HG03139 (cell line): ENCODE results near the gene CCDC116.
"Not testable (repeated sequence)": the region's sequence is repeated elsewhere in the genome, so short reads cannot be mapped to it uniquely, and the experiment has no call there.

Experiments
- ATAC-seq: cut with Tn5 transposase; IDR thresholded peaks from one replicate; pipeline ENCODE4 v1.9.1; 2021; ENCODE audit not compliant: unreplicated experiment

Gene CCDC116

DNA sequence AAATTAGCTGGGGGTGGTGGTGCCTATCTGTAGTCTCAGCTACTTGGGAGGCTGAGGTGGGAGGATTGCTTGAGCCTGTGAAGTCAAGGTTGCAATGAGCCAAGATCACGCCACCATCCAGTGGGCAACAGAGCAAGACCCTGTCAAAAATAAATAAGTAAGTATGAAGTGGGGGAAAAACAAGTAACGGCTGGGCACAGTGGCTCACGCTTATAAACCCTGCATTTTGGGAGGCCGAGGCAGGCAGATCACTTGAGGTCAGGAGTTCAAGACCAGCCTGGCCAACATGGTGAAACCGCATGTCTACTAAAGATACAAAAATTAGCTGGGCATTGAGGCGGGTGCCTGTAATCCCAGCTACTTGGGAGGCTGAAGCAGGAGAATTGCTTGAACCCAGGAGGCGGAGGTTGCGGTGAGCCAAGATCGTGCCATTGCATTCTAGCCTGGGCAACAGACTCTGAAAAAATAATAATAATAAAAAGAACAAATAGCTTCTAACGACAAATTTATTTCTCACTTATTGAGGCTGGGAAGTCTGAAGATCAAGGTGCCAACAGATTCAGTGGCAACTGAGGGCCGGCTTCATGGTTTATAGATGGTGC is 22.9 kb upstream of the CCDC116 start:
- ATAC-seq: not testable (repeated sequence)

DNA sequence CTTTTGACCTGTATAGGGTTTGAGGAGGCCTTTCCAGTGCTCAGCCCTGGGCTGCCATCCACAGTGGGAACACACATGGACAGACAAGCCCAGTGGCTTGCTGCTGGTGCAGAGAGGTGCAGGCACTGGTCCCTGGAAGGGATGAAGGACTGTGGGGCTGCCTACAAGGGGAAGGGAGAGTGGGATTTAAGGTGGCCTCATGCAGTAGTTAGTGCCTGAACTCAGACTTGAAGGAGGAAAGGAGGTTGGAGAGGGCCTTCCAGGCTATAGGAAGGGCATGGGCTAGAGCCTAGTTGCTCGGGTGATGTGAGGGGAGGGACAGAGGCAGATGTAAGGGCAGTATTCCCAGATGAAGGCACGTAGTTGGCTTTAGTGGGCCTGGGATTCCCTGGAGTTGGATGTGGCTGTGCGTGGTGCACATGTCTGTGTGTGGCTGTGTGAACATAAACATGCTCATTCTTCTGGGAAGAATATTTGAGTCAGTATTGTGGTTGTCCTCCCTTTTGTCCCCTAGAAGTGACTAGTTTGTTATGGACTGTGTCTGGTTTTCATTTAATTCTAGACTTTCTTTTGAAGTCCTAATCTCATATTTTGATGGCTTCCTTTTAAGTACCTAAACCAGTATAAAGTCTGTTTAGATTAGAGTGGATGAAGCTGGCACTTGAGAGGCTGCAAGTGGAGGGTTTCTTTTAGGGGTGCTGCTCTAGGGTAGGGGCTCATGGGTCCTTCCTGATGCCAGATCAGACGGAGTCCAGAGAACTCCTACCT is 21.2 kb upstream of the CCDC116 start:
- no peak for ATAC-seq

DNA sequence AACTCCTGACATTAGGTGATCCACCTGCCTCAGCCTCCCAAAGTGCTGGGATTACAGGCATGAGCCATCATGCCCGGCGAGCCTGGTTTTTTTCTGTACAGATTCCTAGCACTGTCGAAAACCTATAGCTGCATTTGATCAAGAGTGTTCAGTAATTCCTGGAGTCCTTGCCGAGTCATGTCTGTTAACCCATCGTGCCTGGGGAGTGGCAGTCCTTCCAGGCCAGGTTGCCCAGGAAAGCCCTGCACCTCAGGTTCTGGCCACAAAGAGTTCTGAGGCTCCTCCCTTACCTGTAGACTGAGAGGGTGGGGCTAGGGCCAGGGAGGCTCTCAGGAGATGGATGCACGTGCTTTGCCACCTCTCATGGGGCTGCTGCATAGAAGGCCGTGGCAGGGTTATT is 19.7 kb upstream of the CCDC116 start:
- no peak for ATAC-seq

DNA sequence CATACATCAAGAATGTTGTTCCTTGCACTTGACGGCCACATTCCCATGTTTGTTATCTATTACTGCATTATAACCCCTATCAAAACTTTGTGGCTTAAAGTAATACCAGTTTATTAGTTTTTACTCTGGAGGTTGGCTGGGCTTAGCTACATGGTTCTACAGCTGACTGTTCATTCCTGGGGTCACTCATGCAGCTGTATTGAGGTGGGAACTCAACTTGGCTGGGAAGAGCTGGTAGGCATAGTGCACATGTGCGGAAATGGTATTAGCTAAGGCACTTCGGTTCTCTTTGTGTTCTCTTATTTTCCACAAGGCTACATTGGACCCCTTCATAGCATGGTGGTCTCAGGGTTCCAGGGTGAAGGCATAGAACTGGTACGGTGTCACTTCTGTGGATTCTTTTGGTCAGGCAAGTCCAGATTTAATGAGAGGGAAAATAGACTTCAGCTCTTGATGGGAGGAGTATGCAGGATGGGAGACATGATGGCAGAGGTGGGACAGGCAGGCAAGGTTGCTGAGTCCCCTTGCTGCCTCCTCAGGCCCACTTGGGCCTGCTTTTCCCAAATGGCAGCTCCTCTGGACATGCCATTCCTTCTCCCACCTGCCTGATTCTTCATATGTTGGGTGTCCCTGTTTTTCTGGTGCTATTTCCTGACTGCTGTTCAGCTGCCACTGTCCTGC is 18.9 kb upstream of the CCDC116 start:
- ATAC-seq: no peak

DNA sequence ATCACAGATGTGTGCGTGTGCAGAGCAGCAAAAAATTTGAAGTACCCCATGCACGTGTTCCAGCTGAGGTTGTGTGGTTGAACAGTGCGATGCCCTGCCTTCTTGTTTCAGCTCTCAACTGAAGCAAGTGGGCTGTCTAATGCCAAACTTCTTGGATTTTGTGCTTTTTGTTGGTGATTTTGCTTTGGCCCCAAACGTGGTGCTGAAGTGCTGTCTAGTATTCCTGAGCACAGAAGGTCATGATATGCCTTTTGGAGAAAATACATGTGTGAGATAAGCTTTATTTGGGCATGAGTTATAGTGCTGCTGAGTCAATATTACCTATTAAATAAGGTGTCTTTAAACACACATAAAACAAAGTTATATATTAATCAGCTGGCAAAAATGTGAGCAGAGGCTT is 16.8 kb upstream of the CCDC116 start:
- ATAC-seq: no peak

DNA sequence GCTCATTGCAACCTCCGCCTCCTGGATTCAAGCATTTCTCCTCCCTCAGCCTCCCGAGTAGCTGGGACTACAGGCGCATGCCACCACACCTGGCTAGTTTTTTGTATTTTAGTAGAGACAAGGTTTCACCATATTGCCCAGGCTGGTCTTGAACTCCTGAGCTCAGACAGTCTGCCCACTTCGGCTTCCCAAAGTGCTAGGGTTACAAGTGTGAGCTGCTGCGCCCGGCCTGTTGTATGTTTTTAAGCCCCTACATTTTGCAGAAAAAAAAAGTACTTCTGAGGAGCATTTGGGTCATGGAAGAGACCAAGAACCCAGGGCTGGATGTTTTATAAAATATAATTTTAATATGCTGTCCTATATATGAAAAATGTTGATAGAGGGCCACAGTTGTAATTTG is 15.2 kb upstream of the CCDC116 start:
- not testable (repeated sequence) for ATAC-seq

DNA sequence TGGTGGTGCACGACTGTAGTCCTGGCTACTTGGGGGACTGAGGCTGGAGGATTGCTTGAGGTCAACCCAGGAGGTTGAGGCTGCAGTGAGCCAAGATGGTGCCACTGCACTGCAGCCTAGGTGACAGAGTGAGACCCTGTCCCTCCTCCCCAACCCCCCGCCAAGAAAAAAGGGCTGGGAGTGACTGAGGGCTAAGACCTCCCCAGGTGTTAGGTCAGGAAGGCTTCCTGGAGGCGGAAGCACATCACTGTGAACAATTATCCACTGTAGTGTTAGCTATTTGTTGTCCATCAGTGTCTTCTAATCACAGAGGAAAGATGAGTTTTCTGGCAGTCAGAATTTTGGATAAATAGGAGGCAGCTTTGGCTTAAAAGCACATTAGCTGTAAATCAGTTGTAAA is 11.5 kb upstream of the CCDC116 start:
- ATAC-seq: no peak

DNA sequence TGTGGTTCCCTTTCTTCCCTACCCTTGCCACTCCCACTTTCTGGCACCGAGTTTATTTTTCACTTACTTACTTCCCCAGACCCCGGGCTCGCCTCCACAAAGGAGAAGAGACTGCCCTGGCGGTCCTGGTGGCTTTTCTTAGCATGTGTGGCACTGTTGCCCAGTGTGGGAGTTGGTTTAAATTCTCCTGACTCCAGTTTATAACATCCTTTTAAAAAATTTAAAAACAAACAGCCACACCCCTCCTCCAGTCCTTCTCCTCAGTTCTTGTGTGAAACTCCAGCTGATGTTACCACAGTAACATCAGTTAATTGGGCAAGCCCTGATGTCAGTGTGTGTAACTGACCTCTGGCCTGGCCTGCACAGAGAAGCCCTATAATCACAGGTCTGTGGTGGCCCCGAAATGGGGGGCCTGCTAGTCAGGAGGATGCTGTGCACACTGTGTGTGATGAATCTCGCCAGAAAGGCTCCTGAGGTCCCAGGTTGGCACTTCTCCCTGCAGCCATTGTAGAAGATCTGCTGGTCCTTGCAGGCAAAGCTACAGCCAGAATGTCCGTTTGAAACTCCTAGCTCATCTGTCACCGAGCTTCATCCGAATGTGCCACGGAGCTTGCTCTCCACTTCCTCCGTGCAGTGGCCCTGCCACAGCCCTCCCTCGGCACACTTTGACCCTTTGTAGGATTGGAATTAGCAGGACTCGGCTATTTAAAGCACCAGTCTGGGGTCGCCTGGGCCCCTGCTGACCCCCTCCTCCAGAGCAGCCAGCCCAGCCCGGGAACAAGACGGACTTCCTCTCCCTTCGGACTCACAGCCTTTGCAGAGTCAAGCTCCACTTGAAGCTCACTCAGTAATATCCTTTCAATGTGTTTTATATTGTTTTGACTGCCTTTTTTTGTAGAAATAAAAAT is 10.3 kb upstream of the CCDC116 start:
- ATAC-seq: no peak

DNA sequence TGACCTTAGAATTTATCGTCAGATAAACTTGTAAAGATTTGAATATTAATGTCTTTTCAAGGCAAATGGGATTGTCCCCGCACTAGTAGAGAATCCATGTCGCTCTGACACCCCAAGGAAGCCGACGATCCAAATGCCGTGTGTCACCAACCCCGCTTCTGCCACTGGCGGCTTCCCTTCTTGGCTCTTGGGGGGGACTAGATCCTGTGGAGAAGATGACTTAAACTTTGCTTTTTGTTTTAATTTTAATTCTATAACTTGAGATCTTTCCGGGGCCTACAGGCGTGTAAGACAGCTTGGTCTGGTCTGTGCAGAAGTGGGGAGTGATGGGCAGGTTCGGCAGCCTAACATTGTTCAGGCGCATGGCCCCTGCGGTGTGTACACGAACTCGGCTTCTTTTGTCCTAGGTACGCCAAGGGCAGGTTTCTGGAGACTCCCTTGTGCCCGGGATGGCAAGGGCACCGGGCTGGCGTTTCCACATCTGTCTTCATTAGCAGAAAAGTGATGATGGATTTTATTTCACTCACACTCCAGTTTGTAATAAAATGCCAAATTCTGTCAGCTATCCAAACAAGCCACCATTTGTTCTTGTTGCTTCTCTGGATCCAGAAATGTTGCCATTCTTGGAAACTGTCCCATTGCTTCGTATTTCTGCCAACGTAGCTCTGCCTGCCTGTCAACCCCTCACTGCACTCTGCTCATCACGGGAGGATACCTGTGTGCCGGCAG is 9.5 kb upstream of the CCDC116 start:
- no peak for ATAC-seq

DNA sequence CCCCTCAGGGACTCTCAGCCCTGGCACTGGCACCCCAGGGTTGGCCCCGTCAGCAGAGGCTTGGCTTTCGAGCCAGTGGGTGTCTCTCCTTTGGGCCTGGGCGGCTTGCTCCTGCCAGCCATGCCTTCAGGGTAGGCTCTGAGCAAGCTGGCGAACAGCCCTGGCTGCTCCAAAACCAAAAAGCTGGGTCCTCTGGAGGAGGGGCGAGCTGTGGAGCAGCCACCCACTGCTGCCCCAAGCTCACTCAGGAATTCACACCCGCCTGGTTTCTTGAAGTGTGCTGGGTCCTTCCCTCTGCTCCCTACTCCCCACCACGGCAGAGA is 9.0 kb upstream of the CCDC116 start:
- ATAC-seq: no peak

DNA sequence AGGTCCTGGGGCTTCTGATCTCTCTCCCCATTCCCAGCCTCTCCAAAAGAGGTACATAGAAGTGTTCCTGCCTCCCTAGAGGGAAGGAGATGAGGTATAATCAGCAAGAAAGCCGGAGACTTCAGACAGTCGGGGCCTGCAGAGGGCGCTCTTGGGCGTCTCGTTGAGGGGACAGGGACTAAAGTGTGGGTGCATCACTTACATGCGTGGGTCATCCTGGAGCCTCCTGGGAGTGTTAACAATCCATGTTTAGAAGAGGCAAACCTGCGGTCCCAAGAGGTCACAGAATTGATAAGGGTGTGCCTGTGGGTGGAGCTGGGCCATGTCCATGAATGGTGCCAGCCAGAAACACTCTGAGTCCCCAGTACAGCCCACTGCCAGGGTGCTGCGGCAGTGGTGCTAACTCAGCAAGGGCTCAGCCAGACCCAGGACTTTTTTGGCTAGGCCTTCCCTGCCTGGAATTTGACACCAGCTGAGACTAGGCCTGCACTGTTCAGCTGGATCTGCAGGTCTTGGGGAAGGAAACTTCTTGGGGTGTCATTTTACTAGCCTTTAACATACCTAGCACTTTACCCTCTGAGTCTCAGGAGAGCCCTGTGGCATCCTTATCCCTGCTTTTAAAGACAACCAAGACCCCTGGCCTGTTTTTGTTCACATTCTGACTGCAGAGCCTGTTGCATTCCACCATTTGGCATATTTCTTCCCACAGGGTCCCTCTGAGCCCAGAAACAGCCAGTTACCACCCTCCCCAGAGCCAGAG is 8.3 kb upstream of the CCDC116 start:
- ATAC-seq: no peak

DNA sequence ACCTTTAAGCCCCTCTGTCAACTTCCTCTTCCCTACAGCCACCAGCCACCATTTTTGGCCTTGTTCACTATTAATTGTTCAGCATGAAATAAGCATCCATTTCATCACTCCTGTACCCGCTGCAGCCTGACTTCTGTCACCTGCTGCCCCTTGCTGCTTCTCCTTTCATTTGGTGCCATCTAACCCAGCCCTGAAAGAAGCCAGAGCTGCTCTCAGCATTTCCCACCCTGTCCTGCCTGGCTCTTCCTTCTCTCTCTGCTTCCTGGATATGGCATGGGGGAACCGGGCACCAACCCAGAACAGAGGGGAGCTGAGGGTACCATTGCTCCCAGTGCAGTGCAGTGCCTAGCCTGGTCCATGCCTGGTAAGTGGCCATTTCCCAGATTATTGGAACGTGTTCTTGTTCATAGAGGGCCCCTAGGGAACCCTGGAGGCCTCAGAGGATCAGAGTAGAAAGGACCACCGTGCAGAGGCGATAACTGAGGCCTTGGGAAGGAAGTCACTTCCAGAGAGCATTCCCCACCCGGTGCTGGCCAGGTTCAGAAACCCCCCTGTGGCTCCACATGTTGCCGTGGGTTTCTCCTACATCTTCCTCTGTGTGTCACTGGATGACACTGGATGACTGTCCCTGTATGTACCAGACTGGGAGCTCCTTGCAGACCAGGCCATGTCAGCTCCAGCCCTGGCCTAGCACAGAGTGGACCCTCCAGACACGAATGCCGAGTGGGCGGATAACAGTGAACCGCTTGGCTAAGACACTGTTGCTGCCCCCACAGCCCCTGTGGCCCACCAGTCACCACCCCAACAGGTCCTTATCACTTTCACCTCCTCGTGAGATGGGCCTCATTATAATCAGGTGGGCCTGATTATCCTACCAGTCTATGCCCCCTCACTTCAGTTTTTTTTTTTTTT is 7.4 kb upstream of the CCDC116 start:
- no peak for ATAC-seq

DNA sequence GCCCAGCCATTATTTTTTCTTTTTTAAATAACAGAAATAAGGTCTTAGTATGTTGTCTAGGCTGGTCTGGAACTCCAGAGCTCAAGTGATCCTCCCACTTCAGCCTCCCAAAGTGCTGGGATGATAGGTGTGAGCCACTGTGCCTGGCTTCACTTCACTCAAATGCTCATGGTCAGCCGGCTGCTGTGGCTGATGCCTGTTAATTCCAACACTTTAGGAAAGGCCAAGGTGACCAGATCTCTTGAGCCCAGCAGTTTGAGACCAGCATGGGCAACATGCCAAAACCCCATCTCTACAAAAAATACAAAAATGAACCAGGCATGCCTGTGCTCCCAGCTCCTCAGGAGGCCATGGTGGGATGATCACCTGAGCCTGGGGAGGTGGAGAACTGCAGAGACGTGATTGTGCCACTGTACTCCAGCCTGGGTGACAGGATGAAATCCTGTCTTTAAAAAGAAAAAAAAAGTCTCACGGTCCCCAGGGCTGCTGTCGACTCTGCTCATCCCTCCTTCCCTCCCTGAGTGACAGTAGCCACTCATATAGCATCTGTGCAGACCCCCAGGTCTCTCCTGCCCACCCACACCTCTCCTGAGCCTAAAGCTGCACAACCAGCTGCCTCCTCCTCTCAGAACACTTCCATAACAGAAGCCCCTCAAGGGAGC is 6.4 kb upstream of the CCDC116 start:
- ATAC-seq: no peak

DNA sequence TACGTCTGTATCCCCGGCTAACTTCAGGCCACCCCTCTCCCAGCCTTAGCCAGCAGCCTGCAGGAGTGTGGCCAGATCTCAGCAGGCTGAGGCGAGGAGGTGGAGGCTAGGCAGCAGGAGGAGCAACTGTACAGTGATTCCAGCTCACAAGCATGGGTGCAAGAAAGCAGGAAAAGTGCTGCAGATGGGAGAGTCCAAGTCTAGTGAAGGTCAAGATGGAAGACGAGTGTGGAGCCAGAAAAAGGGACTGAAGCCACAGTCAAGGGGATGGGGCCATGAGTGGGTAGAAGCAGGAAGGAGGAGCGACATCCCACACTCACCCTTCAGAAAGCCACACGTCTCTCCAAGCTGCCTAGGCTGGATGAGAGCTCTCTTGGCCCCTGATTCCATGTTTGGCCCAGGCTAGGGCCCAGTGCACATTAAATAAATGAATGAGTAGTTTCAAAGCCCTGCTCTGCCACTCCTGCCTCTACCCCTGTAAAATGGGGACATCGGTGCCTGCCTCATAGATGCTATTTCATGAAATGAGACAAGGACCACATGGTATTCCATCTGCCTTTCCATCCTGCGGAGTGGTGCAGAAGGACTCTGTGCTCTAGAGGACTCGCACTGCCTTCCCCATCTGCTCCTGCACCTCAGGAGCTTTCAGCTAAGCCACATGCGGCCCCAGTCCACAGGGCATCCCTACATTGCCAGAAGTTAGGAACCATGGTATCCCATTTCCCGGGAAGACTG is 5.7 kb upstream of the CCDC116 start:
- no peak for ATAC-seq

DNA sequence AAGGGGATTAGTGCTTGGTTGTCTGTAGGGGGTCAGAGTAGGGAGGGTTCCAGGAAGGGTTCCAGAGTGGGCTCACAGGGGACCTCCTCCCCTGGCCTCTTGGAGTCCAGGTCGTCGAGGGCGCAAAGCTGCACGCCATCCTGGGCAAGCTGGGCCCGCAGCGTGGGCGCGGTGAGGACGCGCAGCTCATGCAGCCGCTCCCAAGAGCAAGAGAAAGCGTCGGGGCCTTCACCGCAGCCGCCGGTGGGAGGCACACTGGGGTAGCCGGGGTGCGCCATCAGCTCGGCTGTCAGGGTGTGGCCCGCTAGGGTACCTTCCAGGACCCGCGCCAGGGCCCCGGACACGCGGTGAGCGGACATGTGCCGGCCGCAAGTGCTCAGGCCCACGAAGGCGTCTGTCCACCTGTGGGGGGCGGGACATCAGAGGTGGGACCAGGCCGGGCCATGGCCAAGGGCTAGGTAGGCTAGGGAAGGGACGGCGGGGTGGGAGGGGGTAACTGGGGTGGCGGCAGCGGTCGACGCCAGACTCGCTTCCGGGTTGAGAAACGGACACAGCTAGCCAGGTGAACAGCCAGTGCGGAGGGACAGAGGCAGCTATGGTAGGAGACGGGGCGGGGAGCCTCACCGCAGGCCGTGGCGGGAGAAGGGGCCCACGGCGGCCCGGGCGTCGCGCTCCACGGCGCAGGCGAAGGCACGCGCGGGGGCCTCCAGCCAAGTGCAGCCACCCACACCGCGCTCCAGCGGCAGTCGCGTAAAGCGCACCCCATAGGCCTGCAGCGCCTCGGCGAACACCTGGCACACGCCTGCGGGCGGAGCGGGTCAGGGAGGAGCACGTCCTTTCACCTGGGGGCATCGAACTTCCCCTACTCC is 3.9 kb upstream of the CCDC116 start:
- ATAC-seq: no peak

DNA sequence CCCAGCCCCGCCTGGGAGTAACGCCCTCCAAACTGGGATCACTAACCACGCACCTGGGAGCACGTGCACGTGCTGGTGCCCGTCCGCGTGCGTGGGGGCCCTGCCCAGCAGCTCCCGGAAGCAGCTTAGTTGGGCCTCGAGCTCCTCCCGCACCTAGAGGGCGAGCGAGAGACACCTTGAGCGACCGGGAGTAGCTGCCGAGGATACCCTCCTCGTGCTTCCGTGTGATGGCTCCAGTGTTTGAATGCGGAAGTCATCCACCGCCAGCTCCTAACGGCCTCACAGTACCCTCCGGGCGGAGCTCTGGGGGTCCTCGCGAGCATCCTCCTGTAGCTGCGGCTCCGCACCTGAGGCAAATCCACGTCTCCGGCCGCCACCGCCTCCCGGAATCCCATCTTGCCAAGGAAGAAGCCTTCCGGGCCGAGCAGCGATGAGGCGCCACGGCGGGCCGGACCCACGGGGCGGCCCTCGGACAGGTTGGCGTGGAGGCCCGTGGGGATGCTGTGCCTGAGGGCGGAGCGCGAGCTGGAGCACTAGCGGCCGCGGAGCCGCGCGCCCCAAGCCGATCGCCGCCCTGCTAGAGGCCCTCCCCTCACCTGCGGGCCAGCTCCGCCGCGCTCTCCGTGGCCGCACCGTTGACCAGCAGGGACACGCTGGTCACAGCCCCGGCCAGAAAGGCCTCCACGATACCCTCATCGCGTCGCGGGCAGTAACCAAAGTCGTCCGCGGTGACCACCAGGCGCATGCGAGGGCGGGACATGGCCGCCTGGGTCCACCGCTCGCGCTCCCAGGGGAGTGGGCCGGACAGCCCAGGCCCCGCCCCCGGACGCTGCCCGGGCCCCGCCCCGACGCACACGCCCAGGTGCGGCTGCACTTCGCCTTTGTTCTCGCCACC is 3.1 kb upstream of the CCDC116 start, which contains the start of gene YDJC:
YDJC (minus strand) TSS at position 768 of the 895 bp plus-strand sequence; CDS start at position 760, 8 bp downstream.
- ATAC-seq: peak; percentile 68
